HG03066 (cell line): Measurements from ENCODE around the gene MIAT.

Experiments used
- ATAC-seq: cut with Tn5 transposase; IDR thresholded peaks from one replicate; pipeline ENCODE4 v1.9.1; 2021; ENCODE audit warnings: low read depth; ENCODE audit not compliant: unreplicated experiment

Gene MIAT

DNA sequence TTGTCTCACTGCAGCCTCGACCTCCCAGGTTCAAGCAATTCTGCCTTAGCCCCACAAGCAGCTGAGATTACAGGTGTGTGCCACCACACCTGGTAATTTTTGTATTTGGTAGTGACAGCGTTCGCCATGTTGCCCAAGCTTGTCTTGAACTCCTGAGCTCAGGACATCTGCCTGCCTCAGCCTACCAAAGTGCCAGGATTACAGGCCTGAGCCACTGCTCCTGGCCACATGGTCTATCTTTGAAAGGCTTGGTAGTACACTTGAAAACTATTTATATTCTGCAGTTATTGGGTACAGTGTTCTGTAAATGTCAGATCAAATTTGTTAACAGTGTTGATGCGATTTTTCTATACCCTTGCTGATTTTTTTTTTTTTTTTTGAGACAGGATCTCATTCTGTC, 26.1 kb upstream of the MIAT start:
- ATAC-seq, result no peak

DNA sequence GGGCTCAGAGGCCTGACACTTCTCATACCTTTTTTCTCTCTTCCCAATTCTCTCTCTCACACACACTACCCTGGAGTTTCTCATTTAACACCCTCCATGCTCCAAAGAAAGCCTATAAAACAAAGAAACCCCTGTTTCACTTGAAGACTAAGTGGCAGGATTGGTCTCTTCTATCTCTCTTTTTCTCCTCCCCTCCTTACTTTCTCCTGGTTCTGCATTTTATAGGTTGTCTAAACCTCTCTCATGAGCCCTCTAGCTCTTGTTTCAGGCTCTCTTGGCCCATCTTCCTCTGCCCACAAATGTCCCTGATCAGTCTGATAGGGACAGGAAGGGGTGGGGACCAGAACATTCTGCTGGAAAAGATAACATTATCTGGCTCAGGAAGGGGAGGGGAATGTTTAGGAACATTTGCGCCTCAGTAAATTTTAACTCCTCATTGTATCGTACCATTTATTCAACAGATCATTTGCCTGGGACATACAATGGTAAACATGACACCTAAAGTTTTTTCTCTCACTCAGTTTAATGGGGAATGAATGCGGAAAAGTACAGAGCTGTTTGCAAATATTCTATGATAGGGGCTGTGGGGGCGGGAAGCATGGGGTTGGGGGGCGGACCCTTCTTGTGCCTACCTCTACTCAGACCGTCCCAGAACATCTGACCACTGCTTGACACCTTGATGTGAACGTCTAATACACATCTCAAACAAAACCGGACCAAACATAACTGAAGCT, 24.8 kb upstream of the MIAT start:
- no peak for ATAC-seq

DNA sequence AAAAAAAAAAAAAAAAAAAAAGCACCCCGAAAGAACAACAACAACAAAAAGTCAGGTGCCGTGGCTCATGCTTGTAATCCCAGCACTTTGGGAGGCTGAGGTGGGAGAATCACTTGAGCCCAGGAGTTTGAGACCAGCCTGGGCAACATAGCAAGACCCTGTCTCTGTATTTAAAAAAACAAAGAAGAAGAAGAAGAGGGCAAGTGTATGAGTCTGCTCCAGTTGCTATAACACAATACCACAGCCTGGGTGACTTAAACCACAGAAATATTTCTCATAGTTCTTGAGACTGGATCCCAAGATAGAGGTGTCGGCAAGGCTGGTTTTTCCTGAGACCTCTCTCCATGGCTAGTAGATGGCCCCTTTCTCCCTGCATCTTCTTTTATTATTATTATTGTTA, 23.2 kb upstream of the MIAT start:
- no peak for ATAC-seq

DNA sequence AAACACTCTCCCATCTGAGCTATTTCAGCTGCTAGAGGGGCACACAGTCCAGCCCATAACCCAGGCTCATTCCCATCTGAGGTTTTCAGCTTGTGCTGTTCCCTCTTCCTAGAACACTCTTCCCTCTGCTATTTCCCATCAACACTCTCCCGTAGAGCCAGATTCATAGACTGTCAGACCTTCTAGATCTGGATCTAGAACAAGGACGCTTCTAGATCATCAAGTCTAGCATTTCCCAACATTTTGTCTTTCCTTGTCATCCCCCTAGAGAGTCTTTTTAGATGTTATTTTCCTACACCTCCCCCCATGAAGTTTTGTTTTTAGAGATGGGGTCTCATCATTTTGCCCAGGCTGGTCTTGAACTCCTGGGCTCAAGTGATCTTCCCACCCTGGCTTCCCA, 22.3 kb upstream of the MIAT start:
- ATAC-seq, result no peak

DNA sequence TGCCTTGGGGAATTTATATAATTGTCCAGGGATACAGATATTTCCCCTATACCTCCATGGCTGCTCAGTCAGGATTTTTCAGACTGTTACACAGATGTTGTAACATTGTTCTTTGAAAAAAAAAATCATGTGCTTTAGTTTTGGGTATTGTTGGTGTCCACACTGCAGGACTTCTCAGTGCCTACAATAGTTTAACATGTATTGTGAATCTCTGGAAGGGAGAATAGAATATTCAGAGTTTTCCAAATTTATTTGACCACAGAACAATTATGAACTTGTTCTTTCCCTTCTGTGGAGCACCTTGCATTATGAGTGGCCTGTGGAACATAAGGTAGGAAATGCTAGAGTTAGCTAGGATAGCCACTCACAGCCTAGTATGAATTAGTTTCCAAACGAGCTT, 21.1 kb upstream of the MIAT start:
- no peak for ATAC-seq

DNA sequence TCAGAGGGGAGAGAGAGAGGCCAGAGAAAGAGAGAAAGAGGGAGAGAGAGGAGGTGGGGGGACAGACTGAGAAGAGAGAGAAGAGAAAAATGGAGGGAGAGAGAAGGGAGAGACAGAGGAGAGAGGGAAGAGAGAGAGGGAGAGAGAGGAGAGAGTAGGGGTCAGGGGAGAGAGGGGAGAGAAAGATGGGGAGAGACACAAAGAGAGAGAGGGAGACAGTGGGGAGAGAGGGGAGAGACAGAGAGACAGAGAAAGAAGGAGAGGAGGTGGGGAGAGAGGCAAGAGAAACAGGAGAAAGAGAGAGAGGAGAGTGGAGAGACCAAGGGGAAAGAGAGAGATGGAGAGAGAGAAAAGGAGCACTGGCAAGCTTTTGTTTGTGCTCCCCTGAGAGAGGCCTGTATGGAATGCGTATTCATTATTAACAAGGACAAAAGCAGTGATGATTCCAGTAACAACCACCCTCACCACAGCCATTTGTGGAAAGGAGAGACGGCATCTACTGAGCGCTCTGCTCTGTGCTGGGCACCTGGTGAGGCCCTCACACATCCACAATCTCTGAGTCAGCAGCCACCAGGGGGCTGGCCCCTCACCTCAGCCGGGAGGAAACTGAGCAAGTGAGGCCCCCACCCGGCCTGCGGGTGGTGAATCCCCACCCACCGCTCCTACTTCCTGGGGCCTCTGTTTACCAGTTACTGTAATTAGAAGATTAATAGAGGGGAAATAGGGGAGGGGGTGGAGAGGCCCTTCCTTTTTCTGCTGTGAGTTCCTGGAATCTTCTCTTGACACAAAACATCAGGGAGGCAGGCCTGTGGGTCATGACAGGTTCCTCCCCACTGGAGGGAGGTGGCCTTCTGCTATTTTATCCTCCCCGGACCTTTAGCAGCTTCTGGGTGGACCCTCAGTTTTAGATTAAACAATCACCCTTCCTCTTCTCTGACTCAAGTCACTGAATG, 14.6 kb upstream of the MIAT start:
- no peak for ATAC-seq

DNA sequence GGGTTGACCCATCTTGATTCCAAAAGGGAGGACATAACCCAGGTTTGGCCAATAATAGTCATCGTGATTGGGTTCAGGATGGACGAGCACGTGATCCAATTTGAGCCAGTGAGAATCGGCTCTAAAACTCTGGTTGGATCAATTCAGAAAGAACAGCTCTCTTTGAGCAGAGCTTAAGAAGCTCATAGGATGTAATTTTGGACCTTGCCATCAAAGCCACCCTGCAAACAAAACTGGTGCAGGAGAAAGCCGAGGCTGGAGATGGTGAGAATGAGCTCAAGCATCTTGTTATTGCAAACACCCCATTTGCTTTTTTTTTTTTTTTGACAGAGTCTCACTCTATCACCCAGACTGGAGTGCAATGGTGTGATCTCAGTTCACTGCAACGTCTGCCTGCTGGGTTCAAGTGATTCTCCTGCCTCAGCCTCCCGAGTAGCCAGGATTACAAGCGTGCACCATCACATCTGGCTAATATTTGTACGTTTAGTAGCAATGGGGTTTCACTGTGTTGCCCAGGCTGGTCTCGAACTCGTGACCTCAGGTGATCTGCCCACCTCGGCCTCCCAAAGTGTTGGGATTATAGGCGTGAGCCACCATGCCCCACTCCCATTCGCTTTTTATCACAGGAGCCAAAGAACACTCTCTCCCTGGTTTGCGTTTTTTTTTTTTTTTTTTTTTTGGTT, 13.8 kb upstream of the MIAT start:
- ATAC-seq, result no peak

DNA sequence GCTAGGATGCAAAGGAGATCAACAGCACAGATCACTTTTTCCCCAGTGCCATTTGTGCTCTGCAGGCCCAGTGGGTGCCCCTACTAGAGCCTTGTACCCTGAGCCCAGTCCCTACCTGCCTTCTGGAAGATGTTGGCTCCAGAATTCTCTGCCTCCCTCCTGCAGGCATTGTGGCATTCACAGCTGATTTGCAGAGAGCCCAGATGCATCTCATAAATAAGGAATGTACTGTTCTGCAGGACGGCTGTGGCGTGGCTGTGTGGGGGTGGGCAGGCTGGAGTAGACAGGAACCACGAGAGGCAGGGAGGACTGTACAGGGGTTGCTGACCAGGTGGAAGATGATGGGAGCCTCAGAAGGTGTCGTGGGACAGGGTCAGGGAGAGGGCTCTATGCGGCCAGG, 11.2 kb upstream of the MIAT start:
- ATAC-seq, result no peak

DNA sequence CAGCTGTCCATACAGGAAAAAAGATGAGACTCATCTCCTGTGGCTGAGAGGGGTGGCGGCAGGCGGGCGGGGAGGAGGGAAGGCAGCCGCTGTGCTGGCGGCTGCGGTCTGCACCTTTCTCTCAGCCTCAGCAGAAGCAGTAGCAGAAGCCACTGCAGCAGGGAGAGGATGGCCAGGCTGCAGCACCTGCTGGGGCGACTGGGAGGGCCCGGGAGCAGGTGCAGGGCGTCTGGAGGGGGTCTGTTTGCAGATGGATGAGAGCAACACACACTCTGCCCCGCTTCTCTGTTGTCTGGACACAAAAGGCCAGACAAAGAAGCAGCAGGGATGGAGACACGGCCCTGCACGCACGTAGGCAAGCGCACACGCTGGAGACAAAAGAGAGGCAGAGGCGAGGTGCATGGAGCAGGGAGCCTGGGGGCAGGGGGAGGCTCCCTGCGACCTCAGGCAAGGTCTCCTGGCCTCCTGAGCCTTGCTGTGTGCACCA, 9.3 kb upstream of the MIAT start:
- ATAC-seq, result no peak

DNA sequence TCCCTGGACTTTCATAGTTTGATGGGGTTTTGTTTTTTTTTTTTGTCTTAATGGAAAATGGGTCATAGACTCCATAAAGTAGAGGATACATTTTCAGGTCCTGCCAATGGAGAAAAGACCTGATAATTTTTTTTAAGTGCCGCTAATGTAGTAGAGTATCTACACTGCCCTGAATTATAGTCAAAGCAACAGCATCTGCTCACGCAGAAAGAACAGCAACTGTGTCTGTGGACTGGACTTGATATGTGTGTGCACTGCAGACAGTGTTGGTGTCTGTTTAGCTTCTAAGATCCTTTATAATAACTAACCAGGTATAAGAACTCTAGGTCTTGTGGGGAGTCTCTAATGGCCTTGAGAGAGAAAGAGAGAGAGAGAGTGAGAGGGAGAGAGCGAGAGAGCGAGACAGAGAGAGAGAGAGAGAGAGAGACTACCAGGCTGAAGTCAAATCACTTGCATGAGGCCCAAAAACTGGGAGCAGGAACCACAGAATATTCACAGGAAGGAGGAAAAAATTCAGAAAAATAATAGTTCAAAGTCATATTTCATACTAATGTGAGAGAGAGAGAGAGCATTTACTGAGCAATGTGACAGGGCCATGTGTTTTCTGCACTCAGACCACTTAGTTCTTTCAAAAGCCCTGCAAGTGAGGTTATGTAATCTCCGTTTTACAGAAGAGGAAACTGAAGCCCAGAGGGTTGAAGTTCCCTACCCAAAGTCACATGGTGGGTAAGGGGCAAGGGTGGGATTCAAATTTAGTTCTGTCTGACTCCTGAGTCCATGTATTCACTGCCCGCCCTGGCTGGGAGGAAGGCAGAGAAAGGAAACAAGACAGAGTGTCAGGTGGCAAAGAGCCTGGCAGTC, 8.6 kb upstream of the MIAT start:
- ATAC-seq, result no peak

DNA sequence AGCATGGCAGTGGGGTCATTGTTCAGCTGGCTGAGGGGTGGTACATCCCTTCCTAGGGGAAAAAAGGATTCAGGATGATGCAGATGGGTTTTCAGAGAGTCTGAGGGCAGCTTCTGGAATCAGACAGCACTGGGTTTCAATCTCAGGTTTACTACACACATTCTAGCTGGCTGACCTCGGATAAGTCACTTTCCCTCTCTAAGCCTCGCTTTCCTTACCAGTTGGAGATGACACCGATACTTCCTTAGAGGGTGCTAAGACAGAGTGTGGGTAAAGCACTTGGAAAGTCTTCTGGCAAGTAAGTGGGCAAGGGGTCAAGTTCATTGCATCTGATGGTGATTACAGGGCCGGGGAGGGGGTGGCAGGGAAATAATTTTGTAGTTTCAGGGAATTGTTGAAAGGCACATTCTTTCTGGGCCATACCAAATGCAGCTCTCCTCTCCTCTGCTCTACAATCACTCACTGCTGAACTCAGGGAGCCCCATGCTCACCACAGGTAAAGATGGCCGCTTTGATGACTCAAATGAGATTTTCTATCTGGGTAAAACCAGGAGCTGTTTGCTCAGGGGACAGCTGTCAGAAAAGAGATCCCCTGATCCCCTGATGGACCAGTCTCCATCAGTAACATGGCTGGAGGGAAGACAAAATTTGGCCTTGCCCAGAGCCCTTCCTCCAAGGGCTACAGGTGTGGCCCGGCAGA, 6.5 kb upstream of the MIAT start:
- no peak for ATAC-seq

DNA sequence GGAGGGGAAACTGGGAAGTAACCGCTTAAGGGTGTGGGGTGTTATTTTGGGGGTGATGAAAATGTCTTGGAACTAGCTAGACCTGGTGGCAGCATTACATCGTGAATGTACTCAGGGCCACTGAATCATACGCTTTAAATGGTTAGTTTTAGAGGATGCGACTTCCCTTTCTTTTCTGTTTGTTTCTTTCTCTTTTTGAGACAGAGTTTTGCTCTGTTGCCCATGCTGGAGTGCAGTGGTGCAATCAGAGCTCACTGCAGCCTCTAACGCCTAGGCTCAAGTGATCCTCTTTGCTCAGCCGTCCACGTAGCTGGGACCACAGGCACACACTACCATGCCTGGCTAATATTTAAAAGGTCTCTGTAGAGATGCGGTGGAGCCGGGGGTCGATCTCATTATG, 5.6 kb upstream of the MIAT start:
- no peak for ATAC-seq

DNA sequence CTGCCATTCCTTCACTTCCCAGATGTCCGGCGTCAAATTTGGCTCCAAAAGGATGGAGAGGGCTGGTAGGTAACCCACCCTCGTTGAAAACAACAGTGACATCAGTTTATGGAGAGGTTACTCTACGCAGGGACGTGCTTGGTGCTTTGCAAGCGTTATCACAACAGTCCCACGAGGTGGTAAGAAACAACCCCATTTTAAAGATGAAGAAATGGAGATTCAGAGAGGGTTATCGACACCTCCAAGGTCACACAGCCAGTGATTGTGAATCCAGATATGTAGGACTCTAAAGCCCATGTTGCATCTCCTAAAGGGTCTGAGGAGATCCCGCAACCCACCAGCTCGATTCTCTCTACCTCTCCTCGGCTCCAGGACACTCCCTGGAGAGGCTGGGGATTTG, 773 bp downstream of the MIAT start:
- ATAC-seq, result no peak

DNA sequence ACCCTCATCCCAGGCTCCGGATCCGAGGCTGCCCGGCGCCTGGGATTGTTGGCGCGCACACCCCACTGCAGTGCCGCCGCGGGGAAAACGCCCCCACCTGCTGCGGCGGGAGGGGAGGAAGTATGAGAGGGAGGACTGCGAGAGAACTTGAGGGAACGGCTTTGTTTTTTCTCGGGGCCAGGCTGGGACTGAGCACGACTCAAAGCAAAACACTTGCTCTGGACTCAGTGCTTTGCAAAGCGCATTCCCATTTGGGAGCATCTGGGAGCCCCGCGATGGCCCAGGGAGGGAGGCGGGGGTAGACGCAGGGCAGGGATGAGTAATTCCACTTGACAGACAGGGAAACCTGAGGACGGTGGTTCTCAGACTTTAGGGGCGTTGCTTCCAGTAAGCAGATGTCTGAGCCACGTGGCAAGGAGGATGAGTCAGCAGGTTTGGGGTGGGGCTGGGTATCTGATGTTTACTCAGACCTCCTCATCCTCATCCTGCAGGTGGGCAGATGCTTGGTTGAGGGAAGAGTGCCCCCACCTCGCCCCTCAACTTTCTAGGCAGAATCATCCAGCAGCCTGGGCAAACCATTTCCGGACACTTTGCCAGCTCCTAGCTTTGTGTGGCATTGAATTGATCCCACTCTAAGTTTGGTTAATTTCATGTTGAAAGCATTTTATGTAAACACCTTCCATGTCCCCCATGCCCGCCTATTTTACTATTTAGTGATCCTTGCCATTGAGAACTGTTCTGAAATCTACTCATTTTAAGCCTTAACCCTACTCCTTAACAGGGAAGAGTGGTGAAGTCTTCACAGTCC, 1.5 kb downstream of the MIAT start:
- peak; percentile 64 for ATAC-seq

DNA sequence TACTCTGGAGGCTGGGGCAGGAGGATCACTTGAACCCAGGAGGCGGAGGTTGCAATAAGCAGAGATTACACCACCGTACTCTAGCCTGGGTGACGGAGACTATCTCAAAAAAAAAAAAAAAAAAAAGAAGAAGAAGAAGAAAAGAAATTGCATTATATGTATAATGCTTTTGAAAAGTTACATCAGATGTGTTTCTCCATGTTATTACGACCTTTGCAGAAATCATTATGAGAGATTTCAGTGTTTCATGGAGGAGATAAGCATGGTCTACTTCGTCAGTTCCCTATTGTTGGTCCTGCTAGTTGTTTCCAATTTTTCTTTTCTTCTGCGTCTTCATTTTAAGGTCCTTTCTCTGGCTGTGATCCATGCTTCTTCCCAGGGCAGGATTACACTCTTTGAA, 3.0 kb downstream of the MIAT start:
- ATAC-seq, result no peak

DNA sequence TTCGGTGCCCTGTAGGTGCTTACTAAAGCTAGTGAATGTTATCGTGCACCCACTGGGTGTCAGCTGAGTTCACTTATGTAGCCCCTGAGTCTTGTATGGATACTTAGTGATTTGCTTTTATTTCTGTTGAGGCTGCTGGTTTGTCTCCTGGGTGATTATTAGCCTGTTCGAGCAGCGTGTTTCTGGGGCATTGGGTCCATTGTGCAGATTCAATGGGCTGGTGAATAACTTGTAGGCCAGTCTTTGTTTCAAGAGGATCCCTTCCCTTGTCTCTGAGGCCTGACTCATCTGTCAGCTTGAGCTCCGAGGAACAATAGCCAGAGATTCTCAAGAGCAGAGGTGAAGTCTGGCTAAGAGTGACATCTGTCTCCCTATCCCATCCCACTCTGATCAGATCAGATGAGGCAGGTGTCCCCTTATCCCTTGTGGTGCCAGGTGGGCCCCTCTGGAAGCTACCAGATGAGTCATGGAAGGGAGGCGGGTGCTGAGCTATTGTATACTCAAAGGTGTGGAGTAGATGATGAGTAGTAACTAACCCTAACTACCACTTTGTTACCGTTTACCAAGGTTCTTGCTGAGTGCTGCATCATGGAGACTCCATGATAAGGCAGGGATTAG, 3.7 kb downstream of the MIAT start:
- no peak for ATAC-seq

DNA sequence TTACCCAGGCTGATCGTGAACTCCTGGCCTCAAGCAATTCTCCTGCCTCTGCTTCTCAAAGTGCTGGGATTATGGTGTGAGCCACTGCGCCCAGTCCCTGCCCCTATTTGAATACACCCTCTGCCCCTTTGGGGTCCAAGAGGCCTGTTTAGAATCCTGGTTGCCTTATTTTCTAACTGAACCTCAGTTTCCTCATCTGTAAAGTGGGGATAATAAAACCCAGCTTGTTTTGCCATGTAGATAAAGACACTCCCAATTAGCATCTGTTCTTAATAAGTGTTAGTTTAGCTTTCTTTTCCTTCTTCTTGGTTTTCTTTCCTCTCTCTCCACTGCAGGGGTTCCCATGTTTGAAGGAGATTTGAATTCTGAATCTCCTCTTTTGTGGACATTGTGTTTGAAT, 4.8 kb downstream of the MIAT start:
- no peak for ATAC-seq

DNA sequence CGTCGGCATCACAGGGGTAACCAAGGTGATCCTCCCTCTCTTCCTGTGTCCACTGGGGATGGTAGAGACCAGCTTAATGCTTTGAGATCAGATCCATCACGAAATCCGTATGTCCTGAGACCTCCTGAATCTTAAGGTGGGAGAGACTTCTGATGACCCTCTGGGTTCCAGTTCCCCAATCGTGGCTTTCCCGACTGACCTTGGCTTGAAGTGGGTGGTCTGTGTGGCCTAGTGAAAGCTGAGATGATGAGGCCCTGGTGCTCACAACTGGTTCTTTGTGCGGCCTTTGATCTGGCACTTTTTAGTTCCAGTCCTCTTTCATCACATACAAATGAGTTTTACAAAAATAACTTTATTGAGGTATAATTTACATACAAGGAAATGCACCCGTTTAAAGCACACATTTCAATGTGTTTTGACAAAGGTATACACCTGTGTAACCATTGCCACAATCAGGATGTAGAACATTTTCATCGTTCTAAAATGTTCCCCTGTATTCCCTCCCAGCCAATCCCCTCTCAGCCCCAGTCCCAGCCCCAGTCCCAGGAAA, 6.1 kb downstream of the MIAT start:
- no peak for ATAC-seq
